Thyroid gland (tissue), 4 donors: ENCODE data around the gene ALDH3A2. TPM values are rescaled to one million over a fixed set of nuclear protein-coding genes. Genes with fewer than 3 reads are reported as not detected.

Source experiments
- DNase-seq, 2 donors: peaks; one replicate each; pipeline ENCODE4 v3.0.0-alpha.2; 2019
- H3K27ac ChIP-seq, 3 donors: fragments of 200-600 bp; sonication (generic); 1 replicate in 2 of 3; 2 replicates in 1 of 3; pipeline ENCODE4 v1.5.1; 2016 to 2019; ENCODE audit warnings: mild to moderate bottlenecking in 1 of 3, moderate library complexity in 1 of 3
- H3K27me3 ChIP-seq: fragments of 200-600 bp; sonication (generic); one replicate; pipeline ENCODE4 v1.5.1; 2019
- H3K36me3 ChIP-seq, 2 donors: fragments of 200-600 bp; sonication (generic); one replicate each; pipeline ENCODE4 v1.5.1; 2016 to 2019
- H3K4me1 ChIP-seq, 2 donors: fragments of 200-600 bp; sonication (generic); one replicate each; pipeline ENCODE4 v1.5.1; 2017 to 2019
- H3K4me3 ChIP-seq, 3 donors: fragments of 200-600 bp; sonication (generic); replicated peaks in 1 of 3; 1 replicate in 2 of 3; 2 replicates in 1 of 3; pipeline ENCODE4 v1.5.1; 2016; ENCODE audit warnings: mild to moderate bottlenecking in 1 of 3
- H3K9me3 ChIP-seq: fragments of 200-600 bp; sonication (generic); one replicate; pipeline ENCODE4 v1.5.1; 2017
- CTCF ChIP-seq, 6 experiments: fragments of 200-600 bp in 3 of 6; fragments of 450-650 bp in 3 of 6; sonication (generic) in 3 of 6; IDR thresholded peaks; one replicate each; pipeline ENCODE4 v1.5.1; 2016 to 2019; ENCODE audit warnings: antibody characterized with exemption in 6 of 6, mild to moderate bottlenecking in 2 of 6, inconsistent platforms in 1 of 6, moderate library complexity in 1 of 6
- POLR2A ChIP-seq, 2 donors: fragments of 450-650 bp; IDR thresholded peaks; one replicate each; pipeline ENCODE4 v1.6.1; 2017; ENCODE audit warnings: antibody characterized with exemption in 2 of 2, mild to moderate bottlenecking in 2 of 2, moderate library complexity in 1 of 2
- WGBS, 2 donors: methylation state at CpG; one replicate each; pipeline ENCODE4 v1.1.5; 2017; 5-methylcytosine and 5-hydroxymethylcytosine counted together
- intact Hi-C: fragments of 100-400 bp; cut with DNase I; formaldehyde crosslinking; loops from one replicate; pipeline ENCODE4 v1.15.1; 2023
- total RNA-seq, 4 donors: library from RNA; depleted of rRNA; stranded (reverse); fragments of >200 nt; gene quantifications; one replicate each; pipeline ENCODE4 v1.2.3, GENCODE V29; 2016

The ALDH3A2 gene
- total RNA-seq, 4 donors from 2014 or later = 198 to 566 (median 366) TPM

- TF ChIP-seq POLR2A (IDR thresholded peaks at IDR 0.05) (no peak), CTCF (IDR thresholded peaks at IDR 0.05) (no peak)
- DNase-seq = no peak
- H3K27ac ChIP-seq = no peak overlapping the region
- H3K4me1 ChIP-seq = no peaks in the 10 kb centered on the region
- no peaks in the 10 kb centered on the region for H3K9me3 ChIP-seq
- 90 to 91% methylated on average over 4 of the region's 4 CpGs for WGBS, 2 donors
- no peak overlapping the region for H3K4me3 ChIP-seq
- intact Hi-C loops = no loop called here
- H3K27me3 ChIP-seq = no peaks in the 10 kb centered on the region
- H3K36me3 ChIP-seq = no peaks in the 10 kb centered on the region
These were observed 33.7 kb upstream of the ALDH3A2 start for GRCh38 chr17:19614900-19615299.

- TF ChIP-seq CTCF (IDR thresholded peaks at IDR 0.05) = no peak
- TF ChIP-seq POLR2A (IDR thresholded peaks at IDR 0.05) = no peak
- no peak overlapping the region for H3K4me3 ChIP-seq
- DNase-seq = no peak
- no peaks in the 10 kb centered on the region for H3K9me3 ChIP-seq
- intact Hi-C loops = no loop called here
- no peaks in the 10 kb centered on the region for H3K27me3 ChIP-seq
- WGBS, 2 donors = 92 to 94% methylated on average over 3 of the region's 3 CpGs
- no peak overlapping the region for H3K27ac ChIP-seq
- H3K4me1 ChIP-seq = no peaks in the 10 kb centered on the region
- no peaks in the 10 kb centered on the region for H3K36me3 ChIP-seq
These were observed 30.5 kb upstream of the ALDH3A2 start for GRCh38 chr17:19618015-19618414.

- DNase-seq = no peak
- Histone ChIP-seq H3K27ac (no peak overlapping the region), H3K4me3 (no peak overlapping the region), H3K9me3 (no peaks in the 10 kb centered on the region), H3K36me3 (no peaks in the 10 kb centered on the region), H3K27me3 (no peaks in the 10 kb centered on the region), H3K4me1 (no peaks in the 10 kb centered on the region)
- TF ChIP-seq CTCF (IDR thresholded peaks at IDR 0.05) (no peak), POLR2A (IDR thresholded peaks at IDR 0.05) (no peak)
- 74 to 97% methylated on average over 2 of the region's 2 CpGs for WGBS, 2 donors
- intact Hi-C loops = no loop called here
These were observed 28.7 kb upstream of the ALDH3A2 start for GRCh38 chr17:19619705-19620325.

GRCh38 chr17:19621697-19622096 is 26.9 kb upstream of the ALDH3A2 start:
- Histone ChIP-seq H3K27me3 (no peaks in the 10 kb centered on the region), H3K27ac (no peak overlapping the region), H3K4me1 (no peaks in the 10 kb centered on the region), H3K4me3 (no peak overlapping the region), H3K9me3 (no peaks in the 10 kb centered on the region), H3K36me3 (no peaks in the 10 kb centered on the region)
- TF ChIP-seq POLR2A (IDR thresholded peaks at IDR 0.05) (no peak), CTCF (IDR thresholded peaks at IDR 0.05) (no peak)
- intact Hi-C loops = no loop called here
- 96 to 100% methylated on average over 1 of the region's 1 CpG for WGBS, 2 donors
- DNase-seq = no peak

GRCh38 chr17:19626079-19626478 is 22.5 kb upstream of the ALDH3A2 start:
- H3K27me3 ChIP-seq = no peaks in the 10 kb centered on the region
- no peaks in the 10 kb centered on the region for H3K4me1 ChIP-seq
- no peak overlapping the region for H3K27ac ChIP-seq
- H3K9me3 ChIP-seq = no peaks in the 10 kb centered on the region
- H3K4me3 ChIP-seq = no peak overlapping the region
- DNase-seq = no peak
- TF ChIP-seq POLR2A (IDR thresholded peaks at IDR 0.05) (no peak), CTCF (IDR thresholded peaks at IDR 0.05) (no peak)
- WGBS, 2 donors = 95 to 97% methylated on average over 4 of the region's 4 CpGs
- no peaks in the 10 kb centered on the region for H3K36me3 ChIP-seq
- intact Hi-C loops = no loop called here
